Right cardiac atrium (tissue), 5 donors: ENCODE data around the gene UGT1A7. TPM values are rescaled to one million over a fixed set of nuclear protein-coding genes. Genes with fewer than 3 reads are reported as not detected.
"Not testable (repeated sequence)": the region's sequence is repeated elsewhere in the genome, so short reads cannot be mapped to it uniquely, and the experiment has no call there.

ENCODE experiments used
- ATAC-seq, 2 donors: fragments of 200-7000 bp; cut with Tn5 transposase; one replicate each; pipeline versions ENCODE4 v1.8.0 to v1.9.1; 2020; ENCODE audit warnings: moderate library complexity in 2 of 2, mild to moderate bottlenecking in 1 of 2
- DNase-seq, 3 donors: peaks; one replicate each; pipeline ENCODE4 v3.0.0-alpha.2; 2020
- H3K27ac ChIP-seq: one replicate; pipeline ENCODE4 v1.5.1; 2013; ENCODE audit warnings: mild to moderate bottlenecking, low read length, control low read depth, moderate library complexity
- H3K27me3 ChIP-seq: one replicate; pipeline ENCODE4 v1.6.1; 2013; ENCODE audit not compliant: control insufficient read depth, insufficient read depth
- H3K4me1 ChIP-seq: one replicate; pipeline ENCODE4 v1.6.1; 2013; ENCODE audit warnings: low read length; ENCODE audit not compliant: control insufficient read depth, insufficient read depth
- H3K4me3 ChIP-seq: one replicate; pipeline ENCODE4 v1.5.1; 2013; ENCODE audit warnings: low read length, control low read depth
- H3K9me3 ChIP-seq: one replicate; pipeline ENCODE4 v1.6.1; 2013; ENCODE audit warnings: low read length; ENCODE audit not compliant: control insufficient read depth
- WGBS: extraction: QIAGEN DNeasy Blood & Tissue Kit; methylation state at CpG from one replicate; pipeline ENCODE4 v1.1.7; 2013; 5-methylcytosine and 5-hydroxymethylcytosine counted together
- intact Hi-C, 4 donors: fragments of 100-400 bp; cut with DNase I; formaldehyde crosslinking; loops; one replicate each; pipeline versions ENCODE4 v1.11.0 to v1.14.0; 2022 to 2023
- polyA plus RNA-seq: library from polyadenylated mRNA; stranded (reverse); fragments of 200-250 nt; gene quantifications from one replicate; pipeline ENCODE4 v1.2.3, GENCODE V29; 2013
- total RNA-seq, 4 donors: library from RNA; stranded (reverse); fragmentation: NEBNext Ultra II Directional; extraction: Animal tissue kit (Norgen Biotek cat#: 25700); gene quantifications; one replicate each; pipeline ENCODE4 v1.2.1, GENCODE V29; 2021
- donor health status: healthy with polysubstance abuse.
- donor health status: DM: no; HTN: yes; CAD: no.
- donor health status: DM: no; HTN: no; CAD: no.
- donor health status: DM: no; HTN: yes; CAD: no; lungs with severe emphysema.
- donor health status: DM: yes; HTN: yes; CAD: no.

Gene UGT1A7
- total and polyA plus RNA-seq, 5 donors: not detected

GRCh38 chr2:233699424-233700027 lies 17.8 kb downstream of the UGT1A7 start:
- intact Hi-C loops: no loop called here
- no peak for ATAC-seq
- H3K9me3 ChIP-seq: no peaks in the 10 kb centered on the region
- no peak for DNase-seq
- WGBS: 85% methylated on average over 8 of the region's 8 CpGs
- no peak overlapping the region for H3K27ac ChIP-seq
- H3K4me3 ChIP-seq: no peak overlapping the region
- no peaks in the 10 kb centered on the region for H3K27me3 ChIP-seq
- no peaks in the 10 kb centered on the region for H3K4me1 ChIP-seq

DNA sequence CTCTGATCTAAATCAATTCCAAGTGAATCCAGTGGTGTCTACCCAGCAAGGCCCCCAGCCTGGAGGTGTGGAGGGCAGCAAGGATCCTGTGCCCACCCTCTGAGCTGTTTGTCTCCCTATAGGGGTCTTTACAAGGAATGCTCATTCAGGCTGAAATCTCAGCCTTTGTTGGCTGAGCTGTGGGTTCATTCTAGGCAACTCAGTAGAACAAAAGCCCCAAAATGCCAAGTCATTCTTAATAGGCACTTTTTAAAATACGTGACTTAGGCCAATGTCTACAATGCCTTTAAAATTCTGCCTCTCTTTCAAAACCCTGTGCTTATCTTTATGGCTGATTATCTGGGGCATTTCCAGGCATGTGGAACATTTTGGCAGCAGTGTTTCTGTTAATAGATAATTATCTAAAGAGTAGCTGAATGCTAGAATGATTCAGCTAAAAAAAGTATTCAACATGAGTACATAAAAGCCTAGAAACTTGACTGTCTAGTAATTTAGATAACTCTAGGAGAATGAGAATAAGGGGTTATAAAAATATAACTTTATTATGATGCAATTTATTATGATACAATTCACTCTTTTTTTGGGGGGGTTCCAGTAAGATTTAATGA lies 18.4 kb downstream of the UGT1A7 start:
- intact Hi-C loops: no loop called here
- Histone ChIP-seq H3K9me3 (no peaks in the 10 kb centered on the region), H3K4me1 (no peaks in the 10 kb centered on the region), H3K4me3 (no peak overlapping the region), H3K27ac (no peak overlapping the region), H3K27me3 (no peaks in the 10 kb centered on the region)
- DNase-seq: no peak
- WGBS: 21% methylated on average over 1 of the region's 1 CpG
- peak in 1 of 2 donors; percentile 61 for ATAC-seq

DNA sequence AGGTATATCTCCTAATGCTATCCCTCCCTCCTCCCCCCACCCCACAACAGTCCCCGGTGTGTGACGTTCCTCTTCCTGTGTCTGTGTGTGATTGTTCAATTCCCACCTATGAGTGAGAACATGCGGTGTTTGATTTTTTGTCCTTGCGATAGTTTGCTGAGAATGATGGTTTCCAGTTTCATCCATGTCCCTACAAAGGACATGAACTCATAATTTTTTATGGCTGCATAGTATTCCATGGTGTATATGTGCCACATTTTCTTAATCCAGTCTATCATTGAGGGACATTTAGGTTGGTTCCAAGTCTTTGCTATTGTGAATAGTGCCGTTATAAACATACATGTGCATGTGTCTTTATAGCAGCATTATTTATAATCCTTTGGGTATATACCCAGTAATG lies 19.1 kb downstream of the UGT1A7 start:
- H3K4me3 ChIP-seq, H3K9me3 ChIP-seq, intact Hi-C loops, H3K27me3 ChIP-seq, DNase-seq, H3K4me1 ChIP-seq, H3K27ac ChIP-seq, ATAC-seq: not testable (repeated sequence)
- WGBS: 93% methylated on average over 5 of the region's 5 CpGs

DNA sequence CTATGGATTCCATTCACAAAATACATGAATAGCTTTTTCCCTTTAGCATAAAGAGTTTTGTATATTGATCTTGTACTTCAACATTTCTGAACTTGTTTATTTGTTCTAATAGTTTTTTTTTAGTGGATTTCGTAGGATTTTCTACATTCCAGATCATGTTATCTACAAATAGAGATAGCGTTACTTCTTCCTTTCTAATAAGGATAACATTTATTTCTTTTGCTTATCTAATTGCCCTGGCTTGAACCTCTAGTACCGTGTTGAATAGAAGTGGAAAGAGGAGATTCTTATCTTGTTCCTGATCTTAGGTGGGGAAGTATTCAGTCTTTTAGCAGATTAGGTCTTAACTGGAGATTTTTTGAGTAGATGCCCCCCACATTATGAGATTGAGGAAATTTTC lies 20.5 kb downstream of the UGT1A7 start:
- 34% methylated on average over 3 of the region's 3 CpGs for WGBS
- no peaks in the 10 kb centered on the region for H3K4me1 ChIP-seq
- no peak for ATAC-seq
- intact Hi-C loops: no loop called here
- no peak overlapping the region for H3K4me3 ChIP-seq
- H3K27ac ChIP-seq: no peak overlapping the region
- DNase-seq: no peak
- H3K9me3 ChIP-seq: no peaks in the 10 kb centered on the region
- no peaks in the 10 kb centered on the region for H3K27me3 ChIP-seq

DNA sequence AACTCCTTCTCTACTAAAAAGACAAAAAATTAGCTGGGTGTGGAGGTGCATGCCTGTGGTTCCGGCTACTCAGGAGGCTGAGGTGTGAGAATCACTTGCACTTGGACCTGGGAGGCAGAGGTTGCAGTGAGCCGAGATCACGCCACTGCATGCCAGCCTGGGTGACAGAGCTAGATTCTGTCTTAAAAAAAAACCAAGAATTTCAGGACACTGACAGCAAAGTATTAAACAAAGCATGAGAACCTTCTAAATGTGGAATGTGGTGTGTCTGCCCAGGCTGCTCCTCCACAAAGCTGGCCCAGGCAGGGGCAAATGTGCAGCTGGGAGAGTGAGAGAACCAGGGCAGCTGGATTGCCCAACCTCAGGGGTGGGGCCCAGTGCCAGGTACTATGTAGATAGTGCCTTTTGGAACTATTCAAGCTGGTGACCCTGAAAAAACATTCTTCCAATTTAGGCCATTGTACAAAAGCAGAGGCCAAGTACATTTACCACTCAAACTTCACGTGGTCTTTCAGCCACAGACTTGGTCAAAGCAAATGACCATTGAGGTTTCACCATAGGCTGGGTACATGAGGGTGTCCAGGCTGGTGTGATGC lies 24.3 kb downstream of the UGT1A7 start:
- Histone ChIP-seq H3K4me1 (no peaks in the 10 kb centered on the region), H3K27me3 (no peaks in the 10 kb centered on the region), H3K4me3 (no peak overlapping the region), H3K9me3 (no peaks in the 10 kb centered on the region), H3K27ac (no peak overlapping the region)
- no peak for ATAC-seq
- 61% methylated on average over 4 of the region's 4 CpGs for WGBS
- DNase-seq: no peak
- intact Hi-C loops: no loop called here

DNA sequence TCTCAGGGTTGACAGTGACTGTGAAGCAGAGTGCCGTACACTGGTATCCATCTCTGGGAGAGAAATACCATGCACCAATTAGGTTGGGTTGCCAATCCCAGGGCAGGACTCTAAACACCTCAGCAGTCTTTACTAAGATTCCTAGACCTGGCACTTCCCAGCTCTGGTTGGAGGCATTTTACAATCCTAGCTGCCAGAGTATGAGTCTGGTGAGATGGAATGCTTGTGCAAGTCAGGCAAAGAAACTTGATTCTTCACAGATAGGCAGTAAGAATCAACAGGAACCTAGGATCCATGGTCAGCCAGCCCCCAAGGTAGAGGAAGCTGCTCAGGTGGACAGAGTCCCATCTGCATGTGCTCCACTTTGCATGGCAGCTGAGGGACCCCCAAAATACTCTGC lies 25.0 kb downstream of the UGT1A7 start:
- 38% methylated on average over 1 of the region's 1 CpG for WGBS
- no peak for DNase-seq
- intact Hi-C loops: no loop called here
- H3K27ac ChIP-seq: no peak overlapping the region
- H3K9me3 ChIP-seq: no peaks in the 10 kb centered on the region
- no peaks in the 10 kb centered on the region for H3K4me1 ChIP-seq
- no peaks in the 10 kb centered on the region for H3K27me3 ChIP-seq
- ATAC-seq: no peak
- H3K4me3 ChIP-seq: no peak overlapping the region

DNA sequence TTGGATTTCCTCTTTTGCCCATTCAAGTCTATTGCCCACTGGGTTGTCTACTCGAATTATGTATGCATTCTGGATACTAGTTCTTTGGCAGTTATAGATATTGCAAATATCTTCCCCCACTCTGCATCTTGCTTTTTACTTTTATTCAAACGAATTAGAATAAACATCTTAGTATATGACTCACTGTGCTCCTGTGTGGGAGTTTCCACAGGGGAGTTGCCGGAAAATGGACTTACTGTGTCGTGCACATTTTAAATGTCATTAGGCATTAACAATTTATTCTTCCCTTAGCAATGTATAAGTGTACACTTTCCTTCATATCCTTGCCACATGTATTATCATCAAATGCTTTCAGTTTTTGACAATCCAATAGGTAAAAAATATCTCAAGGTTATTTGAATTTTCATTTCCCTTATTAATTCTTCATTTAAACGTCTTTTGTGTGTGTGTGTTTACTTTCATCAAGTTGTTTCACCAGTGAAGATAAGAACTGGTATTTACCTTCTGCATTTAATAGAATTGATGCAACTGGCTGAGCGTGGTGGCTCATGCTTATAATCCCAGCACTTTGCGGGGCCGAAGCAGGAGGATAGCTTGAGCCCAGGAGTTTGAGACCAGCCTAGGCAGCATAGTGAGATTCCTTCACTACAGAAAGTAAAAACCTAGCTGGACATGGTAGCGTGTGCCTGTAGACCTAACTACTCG lies 26.4 kb downstream of the UGT1A7 start:
- Histone ChIP-seq H3K4me1 (no peaks in the 10 kb centered on the region), H3K4me3 (no peak overlapping the region), H3K27me3 (no peaks in the 10 kb centered on the region), H3K9me3 (no peaks in the 10 kb centered on the region), H3K27ac (no peak overlapping the region)
- intact Hi-C loops: no loop called here
- DNase-seq: no peak
- no peak for ATAC-seq
- WGBS: 66% methylated on average over 10 of the region's 10 CpGs

DNA sequence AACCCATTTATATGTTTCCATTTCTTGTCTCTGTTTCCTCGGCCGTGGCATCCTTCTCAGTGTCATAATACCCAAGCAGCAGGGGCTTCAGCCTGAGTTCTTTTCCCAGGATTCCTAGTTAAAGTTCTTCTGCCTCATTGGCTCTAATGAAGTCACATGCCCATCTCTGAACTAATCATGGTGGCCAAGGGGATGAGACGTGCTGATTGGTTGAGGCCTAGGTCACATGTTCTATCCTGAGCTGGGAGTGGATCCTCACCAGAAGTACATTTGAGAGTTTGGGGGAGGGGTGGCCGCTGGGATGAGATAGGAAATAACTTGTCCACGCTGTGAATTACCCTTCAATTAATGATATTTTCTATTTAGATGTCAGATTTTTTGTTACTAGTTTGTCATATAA lies 27.2 kb downstream of the UGT1A7 start:
- Histone ChIP-seq H3K27me3 (no peaks in the 10 kb centered on the region), H3K27ac (no peak overlapping the region), H3K9me3 (no peaks in the 10 kb centered on the region), H3K4me1 (no peaks in the 10 kb centered on the region), H3K4me3 (no peak overlapping the region)
- ATAC-seq (no peak), DNase-seq (no peak)
- WGBS: 81% methylated on average over 5 of the region's 5 CpGs
- intact Hi-C loops: no loop called here

GRCh38 chr2:233711312-233712008 lies 29.8 kb downstream of the UGT1A7 start:
- H3K4me3 ChIP-seq: no peak overlapping the region
- 34% methylated on average over 11 of the region's 11 CpGs for WGBS
- H3K4me1 ChIP-seq: no peaks in the 10 kb centered on the region
- peak; percentile 65 to 86 (median 82) for DNase-seq
- H3K27me3 ChIP-seq: no peaks in the 10 kb centered on the region
- no peak overlapping the region for H3K27ac ChIP-seq
- H3K9me3 ChIP-seq: no peaks in the 10 kb centered on the region
- intact Hi-C loops: no loop called here
- peak; percentile 60 to 84 for ATAC-seq

DNA sequence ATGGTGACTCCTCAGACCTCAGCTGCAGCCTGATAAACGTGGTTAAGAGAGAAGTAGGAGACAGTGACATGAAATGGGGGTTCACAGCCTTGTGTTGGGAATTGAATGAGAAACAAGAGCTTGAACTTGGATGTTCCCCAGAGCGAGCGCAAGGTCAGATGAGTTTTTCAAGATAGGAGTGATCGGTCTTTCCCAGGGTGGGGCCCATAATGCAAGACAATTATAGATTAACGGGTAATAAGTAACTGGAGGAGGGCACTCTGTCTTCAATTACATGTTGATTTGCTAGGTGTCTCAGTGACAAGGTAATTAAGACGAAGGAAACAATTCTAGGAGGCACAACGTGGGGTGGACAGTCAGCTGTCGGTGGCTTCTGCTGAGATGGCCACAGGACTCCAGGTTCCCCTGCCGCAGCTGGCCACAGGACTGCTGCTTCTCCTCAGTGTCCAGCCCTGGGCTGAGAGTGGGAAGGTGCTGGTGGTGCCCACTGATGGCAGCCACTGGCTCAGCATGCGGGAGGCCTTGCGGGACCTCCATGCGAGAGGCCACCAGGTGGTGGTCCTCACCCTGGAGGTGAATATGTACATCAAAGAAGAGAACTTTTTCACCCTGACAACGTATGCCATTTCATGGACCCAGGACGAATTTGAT lies 31.0 kb downstream of the UGT1A7 start, which contains the start of gene UGT1A5:
Gene UGT1A5 (plus strand): TSS at position 297 of the 651 bp plus-strand sequence. CDS start 85 bp downstream, at position 382.
- Histone ChIP-seq H3K4me1 (no peaks in the 10 kb centered on the region), H3K4me3 (no peak within 1 kb of the TSS), H3K27ac (no peak within 1 kb of the TSS), H3K27me3 (no peaks in the 10 kb centered on the region), H3K9me3 (no peaks in the 10 kb centered on the region)
- DNase-seq (no peak), ATAC-seq (no peak)
- intact Hi-C loops: no loop called here
- 80% methylated on average over 14 of the region's 14 CpGs for WGBS
